Measurements from ENCODE around the gene SEC23B.

The SEC23B gene

GRCh38 chr20:18529041-18529440 lies 21.3 kb downstream of the SEC23B start:
- Mint-ChIP-seq H3K36me3 (ENCODE audit: insufficient read depth) (peaks cover 80% of the 10 kb centered on the region), H3K27ac (ENCODE audit: low read depth) (no peak overlapping the region)

DNA sequence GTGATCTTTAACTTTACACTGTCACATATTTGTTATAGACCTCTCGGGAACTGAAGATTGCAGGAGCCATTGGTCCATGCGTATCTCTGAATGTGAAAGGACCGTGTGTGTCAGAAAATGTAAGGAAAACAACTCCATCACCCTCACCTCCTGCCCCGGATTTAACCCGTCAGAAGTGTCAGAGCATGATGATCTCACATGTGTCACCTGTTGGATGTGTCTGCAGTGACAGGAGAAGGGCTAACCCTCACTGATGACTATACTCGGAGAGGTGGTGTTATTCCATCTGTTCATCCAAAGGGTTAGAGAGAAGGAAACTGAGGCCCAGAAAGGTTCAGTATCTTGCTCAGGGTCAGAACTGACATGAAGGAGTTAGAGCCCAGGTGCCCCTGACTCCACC lies 24.9 kb downstream of the SEC23B start:
- ATAC-seq (replicated peaks; ENCODE audit: extremely low read depth, poor library complexity, severe bottlenecking) (no peak), DNase-seq (ENCODE audit: low spot score in 2 of 2) (no peak)
- Mint-ChIP-seq H3K4me3 (no peak overlapping the region), H3K27me3 (no peaks in the 10 kb centered on the region), H3K27ac (ENCODE audit: low read depth) (no peak overlapping the region), H3K36me3 (ENCODE audit: insufficient read depth) (peaks cover 69% of the 10 kb centered on the region), H3K4me1 (peaks cover 9% of the 10 kb centered on the region), H3K9me3 (no peaks in the 10 kb centered on the region)

More at GRCh38 chr20:18529041-18529440, 21.3 kb downstream of the SEC23B start:
- H3K9me3 Mint-ChIP-seq, result no peaks in the 10 kb centered on the region
- ATAC-seq (replicated peaks; ENCODE audit: extremely low read depth, poor library complexity, severe bottlenecking), result no peak
- H3K4me1 Mint-ChIP-seq, result peaks cover 9% of the 10 kb centered on the region
- no peak for DNase-seq (ENCODE audit: low spot score in 2 of 2)
- H3K4me3 Mint-ChIP-seq, result no peak overlapping the region
- H3K27me3 Mint-ChIP-seq, result no peaks in the 10 kb centered on the region

- Mint-ChIP-seq H3K27ac (ENCODE audit: low read depth) (no peak overlapping the region), H3K27me3 (no peaks in the 10 kb centered on the region)
Observed at GRCh38 chr20:18533491-18533890, 25.8 kb downstream of the SEC23B start.

DNA sequence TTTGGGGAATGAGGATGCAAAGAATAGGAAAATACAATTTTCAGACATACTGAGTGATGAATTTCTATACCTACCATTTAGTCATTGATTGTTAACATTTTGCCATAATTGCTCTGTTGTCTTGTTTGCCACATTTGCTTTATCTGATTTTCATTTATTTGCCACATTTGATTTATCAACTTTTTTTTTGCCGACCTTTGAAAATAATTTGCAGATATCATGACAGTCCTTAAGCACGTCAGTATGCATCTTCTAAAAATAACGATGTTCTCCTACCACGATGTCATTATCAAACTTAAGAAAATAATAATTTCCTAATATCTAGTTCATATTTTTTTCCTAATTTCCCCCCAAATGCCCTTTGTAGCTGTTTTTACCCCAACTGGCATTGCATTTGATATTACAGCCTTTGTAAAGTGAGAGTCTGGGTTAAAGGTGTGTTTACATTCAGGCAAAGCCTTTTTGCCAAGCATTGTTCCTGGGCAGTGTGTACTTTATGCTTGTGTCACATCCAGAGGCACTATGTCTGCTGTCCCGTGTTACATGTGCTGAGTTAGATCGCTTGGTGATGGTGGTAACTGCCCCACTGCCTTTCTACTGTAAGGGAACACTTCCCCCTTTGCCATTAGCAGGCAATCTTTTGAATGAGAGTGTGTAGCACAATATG lies 26.4 kb downstream of the SEC23B start:
- Mint-ChIP-seq H3K4me3 (no peak overlapping the region), H3K4me1 (no peaks in the 10 kb centered on the region), H3K27ac (ENCODE audit: low read depth) (no peak overlapping the region), H3K9me3 (no peaks in the 10 kb centered on the region), H3K27me3 (no peaks in the 10 kb centered on the region), H3K36me3 (ENCODE audit: insufficient read depth) (peaks cover 63% of the 10 kb centered on the region)
- ATAC-seq (replicated peaks; ENCODE audit: extremely low read depth, poor library complexity, severe bottlenecking) (no peak), DNase-seq (ENCODE audit: low spot score in 2 of 2) (no peak)

More at GRCh38 chr20:18533491-18533890, 25.8 kb downstream of the SEC23B start:
- Mint-ChIP-seq H3K4me3 (no peak overlapping the region), H3K9me3 (no peaks in the 10 kb centered on the region), H3K4me1 (peaks cover 6% of the 10 kb centered on the region), H3K36me3 (ENCODE audit: insufficient read depth) (peaks cover 66% of the 10 kb centered on the region)
- ATAC-seq (replicated peaks; ENCODE audit: extremely low read depth, poor library complexity, severe bottlenecking) (no peak), DNase-seq (ENCODE audit: low spot score in 2 of 2) (no peak)

GRCh38 chr20:18537651-18538050 lies 29.9 kb downstream of the SEC23B start:
- H3K27me3 Mint-ChIP-seq, result no peaks in the 10 kb centered on the region
- H3K9me3 Mint-ChIP-seq, result no peaks in the 10 kb centered on the region
- DNase-seq (ENCODE audit: low spot score in 2 of 2) (no peak), ATAC-seq (replicated peaks; ENCODE audit: extremely low read depth, poor library complexity, severe bottlenecking) (no peak)
- no peak overlapping the region for H3K27ac Mint-ChIP-seq (ENCODE audit: low read depth)
- H3K36me3 Mint-ChIP-seq (ENCODE audit: insufficient read depth), result peaks cover 51% of the 10 kb centered on the region
- no peaks in the 10 kb centered on the region for H3K4me1 Mint-ChIP-seq
- no peak overlapping the region for H3K4me3 Mint-ChIP-seq

DNA sequence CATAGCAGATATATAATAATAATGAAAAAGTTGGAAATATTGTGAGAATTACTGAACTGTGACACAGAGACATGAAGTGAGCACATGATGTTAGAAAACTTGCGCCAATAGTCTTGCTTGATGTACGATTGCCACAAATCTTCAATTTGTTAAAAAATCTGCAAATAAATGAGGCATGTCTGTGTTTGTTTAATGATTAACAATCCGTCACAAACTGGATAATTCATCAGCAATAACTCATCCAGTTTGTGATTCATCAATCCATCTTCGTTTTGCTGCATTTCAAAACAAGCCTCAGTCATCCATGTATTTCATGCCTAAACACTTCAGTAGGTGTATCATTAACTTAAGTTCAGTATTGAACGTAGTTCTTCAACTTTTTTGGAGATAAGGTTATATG lies 34.0 kb downstream of the SEC23B start:
- no peak for ATAC-seq (replicated peaks; ENCODE audit: extremely low read depth, poor library complexity, severe bottlenecking)
- no peak overlapping the region for H3K27ac Mint-ChIP-seq (ENCODE audit: low read depth)

DNA sequence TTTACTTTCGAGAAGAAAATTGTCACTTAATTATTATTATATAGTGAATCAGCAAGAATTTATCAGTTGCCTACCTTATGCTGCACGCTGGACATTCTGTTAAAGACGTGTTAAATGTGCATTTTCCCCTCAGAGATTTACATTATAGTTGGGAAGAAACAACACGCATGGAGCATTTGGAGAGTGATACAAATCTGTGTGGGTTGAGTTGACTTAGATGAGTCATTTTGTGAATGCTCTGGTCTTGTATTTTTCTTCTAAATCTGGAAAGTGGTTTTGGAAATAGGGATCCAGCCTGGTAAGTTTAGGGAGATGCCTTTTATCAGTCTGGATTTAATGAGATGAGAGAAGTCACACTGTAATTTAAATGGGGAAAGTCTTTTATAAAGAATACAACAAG lies 35.5 kb downstream of the SEC23B start:
- DNase-seq (ENCODE audit: low spot score in 2 of 2) (no peak), ATAC-seq (replicated peaks; ENCODE audit: extremely low read depth, poor library complexity, severe bottlenecking) (no peak)
- Mint-ChIP-seq H3K4me1 (no peaks in the 10 kb centered on the region), H3K27me3 (no peaks in the 10 kb centered on the region), H3K27ac (ENCODE audit: low read depth) (no peak overlapping the region), H3K36me3 (ENCODE audit: insufficient read depth) (peaks cover 49% of the 10 kb centered on the region), H3K4me3 (no peak overlapping the region), H3K9me3 (no peaks in the 10 kb centered on the region)

More for the DNA sequence above, 34.0 kb downstream of the SEC23B start:
- Mint-ChIP-seq H3K9me3 (no peaks in the 10 kb centered on the region), H3K27me3 (no peaks in the 10 kb centered on the region), H3K36me3 (ENCODE audit: insufficient read depth) (peaks cover 48% of the 10 kb centered on the region), H3K4me3 (no peak overlapping the region), H3K4me1 (no peaks in the 10 kb centered on the region)
- DNase-seq (ENCODE audit: low spot score in 2 of 2), result no peak

DNA sequence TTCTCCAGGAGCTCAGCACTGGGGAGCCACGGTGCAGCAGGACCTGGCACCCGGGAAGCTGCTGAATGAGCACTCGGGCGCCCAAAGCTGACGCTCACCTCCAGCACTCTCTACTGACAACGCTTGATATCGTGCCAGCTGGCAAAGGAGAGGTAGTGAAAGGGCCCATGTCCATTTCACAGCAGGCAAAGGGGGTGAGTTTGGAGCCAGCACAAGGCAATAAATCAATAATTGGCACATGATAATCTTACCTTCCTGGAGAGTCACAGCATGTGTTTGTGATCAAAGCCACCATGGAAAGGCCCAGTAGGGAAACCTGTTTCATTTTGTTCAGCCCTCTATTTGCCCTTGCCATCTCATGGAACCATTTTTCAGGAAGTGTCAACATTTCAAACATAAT lies 36.2 kb downstream of the SEC23B start:
- no peak overlapping the region for H3K4me3 Mint-ChIP-seq
- DNase-seq (ENCODE audit: low spot score in 2 of 2), result no peak
- no peak overlapping the region for H3K27ac Mint-ChIP-seq (ENCODE audit: low read depth)
- peaks cover 49% of the 10 kb centered on the region for H3K36me3 Mint-ChIP-seq (ENCODE audit: insufficient read depth)
- ATAC-seq (replicated peaks; ENCODE audit: extremely low read depth, poor library complexity, severe bottlenecking), result no peak
- H3K9me3 Mint-ChIP-seq, result no peaks in the 10 kb centered on the region
- no peaks in the 10 kb centered on the region for H3K27me3 Mint-ChIP-seq
- H3K4me1 Mint-ChIP-seq, result no peaks in the 10 kb centered on the region

DNA sequence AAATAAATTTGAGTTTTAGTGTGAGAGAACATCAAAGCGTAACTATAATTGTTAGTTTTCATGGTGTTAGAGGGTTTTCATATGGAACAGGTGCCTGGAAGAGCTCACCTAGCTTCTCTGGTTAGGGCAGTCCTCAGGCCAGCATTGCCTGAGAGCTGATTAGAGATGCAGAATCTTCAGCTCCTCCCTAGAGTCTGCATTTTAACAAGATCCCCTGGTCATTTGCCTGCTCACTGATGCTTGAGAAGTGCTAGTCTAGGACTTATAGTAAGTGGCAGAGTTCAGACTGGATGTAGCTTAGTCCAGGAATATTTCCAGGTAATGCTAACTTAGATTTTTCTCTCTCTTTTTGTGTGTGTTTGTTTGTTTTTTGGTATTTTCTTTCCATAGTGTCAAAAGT lies 37.8 kb downstream of the SEC23B start:
- Mint-ChIP-seq H3K4me1 (no peaks in the 10 kb centered on the region), H3K4me3 (no peak overlapping the region), H3K27me3 (no peaks in the 10 kb centered on the region), H3K36me3 (ENCODE audit: insufficient read depth) (peaks cover 47% of the 10 kb centered on the region), H3K9me3 (no peaks in the 10 kb centered on the region), H3K27ac (ENCODE audit: low read depth) (peak overlapping the region; percentile 44)
- DNase-seq (ENCODE audit: low spot score in 2 of 2) (no peak), ATAC-seq (replicated peaks; ENCODE audit: extremely low read depth, poor library complexity, severe bottlenecking) (no peak)

DNA sequence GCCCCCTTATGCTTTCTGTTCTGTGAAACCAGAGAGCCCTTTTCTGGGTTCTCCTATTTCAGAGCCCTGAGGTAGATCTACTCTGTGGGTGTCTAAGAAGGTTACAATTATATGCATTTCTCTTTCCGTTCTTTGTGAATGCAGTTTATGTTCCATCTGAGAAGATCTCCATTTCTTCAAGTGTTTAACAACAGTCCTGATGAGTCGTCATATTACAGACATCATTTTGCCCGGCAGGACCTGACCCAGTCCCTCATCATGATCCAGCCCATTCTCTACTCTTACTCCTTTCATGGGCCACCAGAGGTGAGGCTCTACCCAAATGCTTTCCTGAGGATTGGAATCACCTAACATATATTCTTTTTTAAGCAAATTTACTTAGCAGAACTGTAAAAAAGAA lies 40.7 kb downstream of the SEC23B start:
- Mint-ChIP-seq H3K9me3 (no peaks in the 10 kb centered on the region), H3K27ac (ENCODE audit: low read depth) (no peak overlapping the region), H3K4me3 (no peak overlapping the region), H3K4me1 (no peaks in the 10 kb centered on the region), H3K27me3 (no peaks in the 10 kb centered on the region), H3K36me3 (ENCODE audit: insufficient read depth) (peaks cover 47% of the 10 kb centered on the region)
- ATAC-seq (replicated peaks; ENCODE audit: extremely low read depth, poor library complexity, severe bottlenecking), result no peak
- DNase-seq (ENCODE audit: low spot score in 2 of 2), result no peak

DNA sequence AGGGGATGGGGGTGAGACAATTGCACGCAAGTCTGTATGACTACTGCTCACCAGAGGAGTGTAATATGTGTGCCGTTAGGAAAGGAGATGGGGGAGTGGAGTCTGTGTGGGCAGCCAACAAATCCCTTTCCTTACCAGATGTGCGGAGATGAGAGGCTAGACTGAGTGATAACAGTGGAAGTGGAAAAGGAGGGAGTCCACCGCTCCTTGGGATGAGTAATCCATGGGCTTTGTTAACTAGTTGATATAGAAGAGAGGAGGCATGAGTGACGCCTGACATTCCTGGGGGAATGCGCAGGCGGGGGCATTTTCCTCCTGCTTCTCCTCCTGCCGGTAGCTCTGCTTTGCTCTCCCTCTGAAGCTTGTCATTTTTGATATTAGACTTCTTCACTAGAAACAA lies 46.0 kb downstream of the SEC23B start:
- ATAC-seq (replicated peaks; ENCODE audit: extremely low read depth, poor library complexity, severe bottlenecking) (no peak), DNase-seq (ENCODE audit: low spot score in 2 of 2) (no peak)
- Mint-ChIP-seq H3K36me3 (ENCODE audit: insufficient read depth) (peaks cover 49% of the 10 kb centered on the region), H3K27ac (ENCODE audit: low read depth) (no peak overlapping the region), H3K9me3 (no peaks in the 10 kb centered on the region), H3K4me3 (no peak overlapping the region), H3K4me1 (no peaks in the 10 kb centered on the region), H3K27me3 (no peaks in the 10 kb centered on the region)

DNA sequence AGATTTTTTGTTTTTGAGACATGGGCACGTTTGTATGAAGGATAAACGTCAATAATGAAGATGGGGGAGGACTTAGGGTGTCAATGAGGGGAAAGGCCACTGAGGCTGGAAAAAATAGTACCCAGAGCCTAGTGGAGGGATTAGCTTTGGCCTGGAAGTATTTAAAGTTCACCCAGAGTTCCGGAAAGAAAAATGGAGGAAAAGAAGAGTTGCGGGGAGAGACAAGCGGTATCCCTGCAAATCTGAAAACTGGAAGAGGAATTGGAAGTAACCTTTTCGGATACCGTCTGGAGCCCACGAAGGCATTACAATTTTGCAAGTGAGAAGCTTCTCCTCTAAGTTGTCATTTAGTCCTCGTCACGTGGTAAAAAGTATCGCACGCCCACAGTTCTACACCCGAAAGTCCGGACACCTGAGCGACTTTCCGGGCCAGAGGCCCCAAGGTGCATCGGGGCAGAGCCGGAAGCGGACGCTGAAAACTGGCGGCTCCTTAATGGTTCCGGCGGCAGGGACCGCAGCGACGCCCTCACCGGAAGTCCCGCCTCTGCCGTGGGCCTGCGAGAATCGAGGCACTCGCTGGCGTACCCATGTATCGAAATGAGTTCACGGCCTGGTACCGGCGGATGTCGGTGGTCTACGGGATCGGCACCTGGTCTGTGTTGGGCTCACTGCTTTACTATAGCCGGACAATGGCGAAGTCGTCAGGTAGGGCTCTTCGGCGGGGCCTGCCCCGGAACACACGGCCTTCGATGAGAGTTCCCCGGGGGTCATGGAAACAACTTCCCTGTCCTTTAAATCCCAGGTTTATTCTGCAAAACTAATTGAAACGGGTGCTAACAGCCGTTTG lies 59.4 kb downstream of the SEC23B start, which contains the start of gene SMIM26:
Gene SMIM26 (plus strand): TSS at position 541 of the 847 bp plus-strand sequence. CDS start 47 bp downstream, at position 588.
- ATAC-seq (replicated peaks; ENCODE audit: extremely low read depth, poor library complexity, severe bottlenecking), result peak; percentile 99
- peak within 1 kb of the TSS; percentile 79 for H3K4me3 Mint-ChIP-seq
- peaks cover 26% of the 10 kb centered on the region for H3K36me3 Mint-ChIP-seq (ENCODE audit: insufficient read depth)
- peak; percentile 86 to 90 for DNase-seq (ENCODE audit: low spot score in 2 of 2)
- peaks cover 12% of the 10 kb centered on the region for H3K4me1 Mint-ChIP-seq
- H3K9me3 Mint-ChIP-seq, result no peaks in the 10 kb centered on the region
- no peaks in the 10 kb centered on the region for H3K27me3 Mint-ChIP-seq
- H3K27ac Mint-ChIP-seq (ENCODE audit: low read depth), result peak within 1 kb of the TSS; percentile 99

GRCh38 chr20:18567739-18568091 lies 60.0 kb downstream of the SEC23B start:
- Mint-ChIP-seq H3K36me3 (ENCODE audit: insufficient read depth) (peaks cover 26% of the 10 kb centered on the region), H3K27ac (ENCODE audit: low read depth) (peak overlapping the region; percentile 99), H3K9me3 (no peaks in the 10 kb centered on the region), H3K4me1 (peaks cover 17% of the 10 kb centered on the region), H3K4me3 (peak overlapping the region; percentile 79), H3K27me3 (no peaks in the 10 kb centered on the region)
- no peak for ATAC-seq (replicated peaks; ENCODE audit: extremely low read depth, poor library complexity, severe bottlenecking)
- no peak for DNase-seq (ENCODE audit: low spot score in 2 of 2)

All from central memory CD8-positive, alpha-beta T cell (primary cell).